ENCODE data around the gene SPATA25.
"Not testable (repeated sequence)": the region's sequence is repeated elsewhere in the genome, so short reads cannot be mapped to it uniquely, and the experiment has no call there.

SPATA25 gene, protein sequence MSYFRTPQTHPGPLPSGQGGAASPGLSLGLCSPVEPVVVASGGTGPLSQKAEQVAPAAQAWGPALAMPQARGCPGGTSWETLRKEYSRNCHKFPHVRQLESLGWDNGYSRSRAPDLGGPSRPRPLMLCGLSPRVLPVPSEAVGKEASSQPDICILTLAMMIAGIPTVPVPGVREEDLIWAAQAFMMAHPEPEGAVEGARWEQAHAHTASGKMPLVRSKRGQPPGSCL

DNA sequence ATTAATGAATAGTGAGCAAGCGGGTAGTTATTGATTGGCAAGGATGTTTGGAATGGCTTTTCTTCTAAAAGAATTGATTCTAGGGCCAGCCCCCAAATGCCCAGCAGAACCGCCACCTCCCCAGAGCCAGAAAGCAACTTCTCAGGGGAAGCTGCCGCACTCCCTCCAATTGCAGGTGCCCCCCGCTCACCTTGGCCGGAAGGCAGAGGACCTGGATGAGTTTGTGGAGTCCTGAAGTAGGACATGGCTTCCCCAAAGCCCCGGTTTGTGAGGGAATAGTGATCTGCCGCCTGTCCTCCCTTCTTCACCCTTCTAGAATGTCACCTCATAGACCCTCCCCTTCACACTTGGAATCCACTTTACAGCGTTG, at the start of gene SPATA25:
TSS of gene SPATA25 (minus strand) at position 277 of the 370 bp plus-strand sequence. CDS start at position 245, 32 bp downstream.
- no peak for DNase-seq (ENCODE audit: low spot score)

DNA sequence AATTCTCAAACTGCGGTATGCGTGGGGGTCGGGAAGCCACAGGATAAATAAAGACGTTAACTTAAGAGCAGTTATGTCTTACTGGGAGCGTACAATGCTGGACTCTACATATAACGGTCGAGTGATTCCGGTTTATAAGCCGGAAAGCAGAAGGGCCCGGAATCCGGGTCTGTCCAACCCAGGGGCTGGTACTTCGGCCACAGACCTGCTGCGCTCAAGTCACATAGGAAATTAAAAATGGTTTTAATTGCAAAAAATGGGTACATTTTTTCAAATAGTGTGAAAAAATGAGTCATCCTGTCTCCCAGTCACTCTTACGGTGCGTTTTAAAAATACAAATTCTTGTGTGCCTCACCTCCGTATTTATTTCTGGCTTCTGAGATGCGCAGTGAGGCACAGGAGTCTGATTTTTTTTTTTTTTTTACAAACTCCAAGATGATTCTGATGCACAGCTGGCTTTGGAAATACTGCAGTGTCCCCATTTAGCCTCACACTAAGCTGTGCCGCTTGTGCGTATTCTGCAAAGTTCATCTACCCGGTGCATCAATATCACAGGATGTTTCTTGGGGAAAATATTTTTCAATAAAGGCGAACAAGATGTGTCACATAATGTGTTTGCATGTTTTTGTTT, 48.1 kb upstream of the SPATA25 start:
- no peak for DNase-seq (ENCODE audit: low spot score)

DNA sequence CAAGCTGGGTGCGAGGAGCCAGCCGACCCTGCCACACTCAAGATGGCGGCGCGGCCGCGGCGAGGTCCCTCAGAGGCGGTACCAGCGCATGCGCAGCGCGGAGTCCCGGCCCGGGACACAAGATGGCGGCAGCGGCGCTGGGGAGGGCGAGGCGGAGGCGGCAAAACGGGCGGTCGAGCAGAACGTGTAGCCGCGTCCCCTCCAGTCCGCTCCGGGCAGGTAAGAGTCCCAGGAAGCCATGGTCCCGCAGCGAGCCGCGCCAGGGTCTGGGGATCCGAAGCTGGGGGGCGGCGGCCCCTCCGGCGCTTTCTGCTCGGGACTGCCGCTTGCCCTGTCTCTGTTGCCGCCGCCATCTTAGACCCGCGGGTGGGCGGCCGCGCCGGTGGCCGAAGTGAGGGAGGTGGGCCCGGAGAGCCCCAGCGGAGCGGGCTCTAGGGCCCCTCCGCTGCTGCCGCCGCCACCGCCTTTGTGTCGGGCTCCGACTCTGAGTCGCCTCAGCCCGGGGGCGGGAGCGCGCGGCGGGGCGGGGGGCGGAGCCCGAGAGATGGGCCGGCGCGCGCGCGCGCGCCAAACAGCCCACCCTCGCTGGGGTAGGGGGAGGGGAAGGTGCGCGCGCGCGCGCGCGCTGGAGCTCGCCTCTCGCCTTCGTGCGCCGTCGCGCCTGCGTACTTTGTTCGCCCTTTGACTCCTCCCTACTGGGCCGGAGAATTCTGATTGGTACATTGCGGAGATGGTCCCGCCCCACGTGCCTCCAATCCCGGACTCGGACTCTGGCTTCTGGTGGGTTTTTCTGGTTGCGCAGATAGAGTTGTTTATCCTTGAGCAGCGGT, 47.4 kb upstream of the SPATA25 start, which contains the start of gene PCIF1:
TSS of gene PCIF1 (plus strand) at position 98 of the 830 bp plus-strand sequence. CDS start 4,317 bp downstream, outside the sequence.
- peak; percentile 97 for DNase-seq (ENCODE audit: low spot score)

GRCh38 chr20:45934046-45934585, 46.7 kb upstream of the SPATA25 start:
- peak; percentile 60 for DNase-seq (ENCODE audit: low spot score)

DNA sequence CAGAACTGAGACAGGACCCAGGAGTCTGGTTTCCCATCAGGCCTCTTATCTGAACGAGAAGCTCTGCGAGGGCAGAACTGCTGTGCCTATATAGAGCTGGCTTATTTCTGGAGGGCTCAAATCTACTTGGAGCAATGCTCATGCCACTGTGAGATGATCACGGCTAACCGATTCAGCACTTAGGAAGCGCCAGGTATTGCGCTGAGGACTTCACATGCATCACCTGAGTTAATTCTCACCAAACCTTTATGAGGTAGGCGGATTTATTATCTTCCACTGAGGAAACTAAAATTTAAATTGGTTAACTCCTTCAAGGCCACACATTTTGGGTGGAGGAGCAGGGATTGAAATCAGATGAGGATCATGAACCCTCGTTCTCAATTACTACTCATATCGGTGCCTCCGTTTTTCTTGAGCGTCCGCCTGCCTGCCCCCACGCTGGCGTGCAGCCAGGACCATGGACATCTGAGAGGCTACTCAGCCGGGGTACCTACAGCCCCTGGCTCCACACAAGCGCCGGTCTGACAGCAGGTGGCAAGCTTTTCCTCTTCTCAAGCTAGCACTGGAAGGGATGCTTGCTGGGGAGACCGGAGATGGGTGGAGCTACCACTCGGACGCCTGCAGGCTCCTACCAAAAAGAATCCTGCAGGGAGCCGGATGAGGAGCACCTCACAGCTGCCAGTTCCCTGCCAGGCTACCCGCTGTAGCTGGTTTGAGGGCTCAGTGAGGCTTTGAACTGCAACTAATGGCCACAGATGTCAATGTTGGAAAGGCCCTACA, 46.0 kb upstream of the SPATA25 start:
- DNase-seq (ENCODE audit: low spot score), result peak; percentile 86

- DNase-seq (ENCODE audit: low spot score), result not testable (repeated sequence)
These were observed 44.3 kb upstream of the SPATA25 start for GRCh38 chr20:45931680-45932079.

- no peak for DNase-seq (ENCODE audit: low spot score)
These were observed 39.9 kb upstream of the SPATA25 start for GRCh38 chr20:45927071-45927878.

- no peak for DNase-seq (ENCODE audit: low spot score)
These were observed 39.3 kb upstream of the SPATA25 start for GRCh38 chr20:45926731-45927070.

DNA sequence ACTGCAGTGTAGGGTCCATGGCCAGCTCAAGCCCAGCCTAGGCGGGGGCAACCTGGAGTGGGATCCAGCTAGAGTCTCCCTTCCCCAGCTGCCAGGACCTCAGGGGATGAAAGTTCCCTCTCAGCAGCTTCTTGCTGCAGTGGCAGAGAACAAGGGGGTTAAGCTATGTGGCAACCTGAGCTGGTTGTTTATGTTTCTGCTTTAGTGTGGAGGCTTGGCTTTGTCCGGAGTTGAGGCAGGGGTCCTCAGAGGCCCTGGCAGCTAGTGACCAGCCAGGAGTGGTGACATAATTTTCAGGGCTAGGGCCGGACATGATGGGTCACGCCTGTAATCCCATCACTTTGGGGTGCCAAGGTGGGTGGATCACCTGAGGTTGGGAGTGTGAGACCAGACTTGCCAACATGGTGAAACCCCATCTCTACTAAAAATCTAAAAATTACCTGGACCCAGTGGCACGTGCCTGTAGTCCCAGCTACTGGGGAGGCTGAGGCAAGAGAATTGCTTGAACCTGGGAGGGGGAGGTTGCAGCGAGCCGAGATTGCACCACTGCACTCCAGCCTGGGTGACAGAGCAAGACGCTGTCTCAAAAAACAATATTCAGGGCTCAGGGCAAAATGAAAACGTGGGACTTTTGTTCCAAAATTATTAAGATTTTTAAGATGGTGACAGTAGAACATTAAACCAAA, 38.5 kb upstream of the SPATA25 start:
- no peak for DNase-seq (ENCODE audit: low spot score)

DNA sequence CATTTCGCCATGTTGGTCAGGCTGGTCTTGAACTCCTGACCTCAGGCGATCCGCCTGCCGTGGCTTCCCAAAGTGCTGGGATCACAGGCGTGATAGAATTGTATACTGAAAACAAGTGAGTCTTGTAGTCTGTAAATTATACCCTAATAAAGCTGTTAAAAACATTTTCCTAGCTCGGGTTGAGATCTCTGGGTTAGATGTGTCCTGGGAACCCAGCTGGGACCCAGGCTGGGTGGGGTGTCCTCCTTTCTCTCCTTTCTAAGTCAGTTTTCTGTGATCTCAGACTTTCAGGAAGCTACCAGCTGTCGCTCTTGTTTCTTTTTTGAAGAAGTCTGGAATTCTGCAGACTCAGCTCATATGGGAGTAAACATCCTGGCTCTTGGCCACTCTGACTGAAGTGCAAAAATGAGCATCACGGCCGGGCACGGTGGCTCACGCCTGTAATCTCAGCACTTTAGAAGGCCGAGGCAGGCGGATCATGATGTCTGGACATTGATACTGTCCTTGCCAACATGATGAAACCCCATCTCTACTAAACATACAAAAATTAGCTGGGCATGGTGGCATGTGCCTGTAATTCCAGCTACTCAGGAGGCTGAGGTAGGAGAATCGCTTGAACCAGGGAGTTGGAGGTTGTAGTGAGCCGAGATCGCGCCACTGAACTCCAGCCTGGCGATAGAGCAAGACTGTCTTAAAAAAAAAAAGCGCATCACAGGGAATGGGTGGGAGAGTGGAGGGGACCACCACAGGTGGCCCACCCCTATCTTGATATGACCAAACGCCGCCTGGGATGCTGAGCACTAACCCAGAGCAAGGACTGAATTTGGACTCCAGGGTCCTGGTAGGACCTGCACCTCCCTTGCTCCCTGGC, 37.2 kb upstream of the SPATA25 start:
- no peak for DNase-seq (ENCODE audit: low spot score)

DNA sequence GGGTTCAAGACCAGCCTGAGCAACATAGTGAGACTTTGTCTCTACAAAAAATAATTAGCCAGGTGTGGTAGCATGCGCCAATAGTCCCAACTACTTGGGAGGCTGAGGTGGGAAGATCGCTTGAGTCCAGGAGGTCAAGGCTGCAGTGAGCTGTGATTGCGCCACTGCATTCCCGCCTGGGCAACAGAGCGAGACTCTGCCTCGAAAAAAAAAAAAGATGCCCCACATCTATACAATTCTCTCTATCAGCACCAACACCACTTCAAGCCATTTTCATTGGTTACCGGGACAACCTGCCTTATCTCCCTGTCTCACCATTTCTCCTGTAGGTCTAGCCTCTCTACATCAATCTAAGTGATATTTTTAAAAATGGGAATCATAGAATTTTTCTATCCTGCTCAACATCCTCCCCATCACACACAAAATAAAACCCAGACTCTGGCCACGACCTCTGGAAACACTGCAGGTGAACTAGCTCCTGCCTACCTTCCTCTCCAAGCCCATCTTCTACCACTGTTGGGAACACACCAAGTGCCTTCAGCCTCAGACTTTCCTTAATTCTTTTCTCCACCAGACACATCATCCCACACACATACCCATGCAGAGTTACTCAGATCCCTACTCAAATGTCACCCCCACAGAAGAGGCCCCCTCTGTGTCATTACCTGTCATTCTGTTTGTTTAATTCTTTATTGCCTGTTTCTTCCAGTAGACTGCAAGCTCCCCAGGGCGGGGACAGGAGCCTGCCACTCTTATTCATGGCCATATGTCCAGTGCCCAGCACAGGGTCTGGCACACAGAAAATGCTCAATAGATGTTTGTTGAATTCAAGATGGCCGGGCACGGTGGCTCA, 34.1 kb upstream of the SPATA25 start:
- DNase-seq (ENCODE audit: low spot score), result no peak

DNA sequence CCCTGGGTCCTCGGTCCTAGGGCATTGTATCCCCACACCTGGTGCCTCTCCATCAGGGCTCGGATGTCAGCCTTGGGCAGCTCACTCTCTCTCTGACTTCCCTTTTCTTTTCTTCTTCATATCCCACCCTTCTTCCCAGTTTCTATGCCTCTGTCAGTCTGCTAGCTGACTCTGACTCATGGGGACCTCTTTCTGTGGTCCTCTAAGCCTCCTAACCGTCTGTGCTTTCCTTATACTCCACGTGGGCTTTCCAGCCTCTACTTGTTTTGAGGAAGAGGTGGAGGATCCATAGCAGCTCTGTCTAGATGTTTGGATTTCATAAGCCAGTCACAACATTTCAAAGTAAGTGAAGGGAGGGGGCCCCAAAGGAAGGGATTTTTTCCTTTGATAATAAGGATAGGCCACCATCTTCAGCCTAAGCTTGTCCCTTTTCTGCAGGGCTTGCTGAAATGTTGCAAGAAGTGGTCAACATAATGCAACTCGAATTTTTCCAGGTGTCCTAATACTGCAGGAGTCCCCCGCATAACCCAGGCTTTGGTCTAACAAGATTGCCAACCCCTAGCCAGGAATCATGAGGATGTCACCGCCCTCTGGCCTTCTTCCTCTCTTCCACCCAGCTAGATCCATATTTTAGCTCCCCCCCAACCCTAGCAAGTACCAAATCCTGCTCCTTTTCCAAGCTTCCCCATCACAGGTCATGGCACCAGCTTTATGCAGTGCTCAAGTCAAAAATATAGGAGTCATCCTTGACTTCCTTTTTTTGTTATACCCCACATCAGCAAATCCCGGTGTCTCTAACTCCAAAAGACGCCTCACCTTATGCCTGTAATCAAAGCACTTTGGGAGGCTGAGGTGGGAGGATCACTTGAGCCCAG, 33.3 kb upstream of the SPATA25 start:
- DNase-seq (ENCODE audit: low spot score), result no peak

- DNase-seq (ENCODE audit: low spot score), result no peak
These were observed 32.3 kb upstream of the SPATA25 start for GRCh38 chr20:45919542-45920399.

DNA sequence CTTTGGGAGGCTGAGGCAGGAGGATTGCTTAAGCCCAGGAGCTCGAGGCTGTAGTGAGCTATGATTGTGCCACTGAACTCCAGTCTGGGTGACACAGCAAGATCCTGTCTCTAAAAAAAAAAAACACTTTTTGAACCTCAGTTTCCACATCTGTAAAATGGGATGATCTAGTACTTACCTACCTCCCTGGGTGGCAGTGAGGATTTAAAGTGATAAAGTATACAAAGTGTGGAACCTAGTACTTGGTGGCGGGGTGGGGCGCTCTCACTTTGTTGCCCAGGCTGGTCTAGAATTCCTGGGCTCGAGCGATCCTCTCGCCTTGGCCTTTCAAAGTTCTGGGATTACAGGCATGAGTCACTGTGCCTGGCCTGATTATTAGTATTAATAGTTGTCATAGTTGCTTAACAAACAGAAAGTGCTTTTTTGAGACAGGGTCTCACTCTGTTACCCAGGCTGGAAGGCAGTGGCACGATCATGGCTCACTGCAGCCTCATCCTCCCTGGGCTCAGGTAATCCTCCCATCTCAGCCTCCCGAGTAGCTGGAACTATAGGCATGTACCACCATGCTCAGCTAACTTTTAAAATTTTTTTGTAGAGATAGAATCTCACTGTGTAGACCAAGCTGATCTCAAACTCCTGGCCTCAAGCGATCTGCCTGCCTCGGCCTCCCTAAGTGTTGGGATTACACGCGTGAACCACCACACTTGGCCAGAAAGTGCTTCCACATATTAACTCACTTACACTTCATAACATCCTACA, 31.5 kb upstream of the SPATA25 start:
- DNase-seq (ENCODE audit: low spot score), result no peak

GRCh38 chr20:45918182-45918737, 30.8 kb upstream of the SPATA25 start:
- no peak for DNase-seq (ENCODE audit: low spot score)

DNA sequence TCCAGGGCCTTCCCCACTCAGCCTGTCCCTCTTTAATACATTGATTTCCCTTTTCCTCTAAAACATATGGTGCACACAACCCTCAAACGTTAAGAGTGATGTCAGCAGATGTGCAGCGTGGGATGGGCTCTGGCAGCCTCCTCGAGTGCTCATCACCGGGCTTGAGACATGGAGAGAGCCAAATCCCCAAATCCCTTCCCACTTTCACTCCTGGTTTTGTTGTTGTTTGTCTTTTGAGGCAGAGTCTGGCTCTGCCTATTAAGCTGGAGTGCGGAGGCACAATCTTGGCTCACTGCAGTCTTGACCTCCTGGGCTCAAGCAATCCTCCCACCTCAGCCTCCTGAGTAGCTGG, 30.3 kb upstream of the SPATA25 start:
- no peak for DNase-seq (ENCODE audit: low spot score)
